GM15510 (cell line): ENCODE results near the gene MYOCOS.

Experiments
- POLR2A ChIP-seq: IDR thresholded peaks from 3 replicates; pipeline ENCODE4 v1.6.1; 2011; ENCODE audit warnings: borderline replicate concordance; ENCODE audit not compliant: insufficient read length; ENCODE audit errors: extremely low read depth

Gene MYOCOS

GRCh38 chr1:171652234-171652822 is 30.3 kb downstream of the MYOCOS start, which contains the start of gene MYOC:
Gene MYOC, minus strand, starts transcription at chr1:171652688. Its CDS starts 77 bp downstream, at chr1:171652611.
- no peak for TF ChIP-seq POLR2A

DNA sequence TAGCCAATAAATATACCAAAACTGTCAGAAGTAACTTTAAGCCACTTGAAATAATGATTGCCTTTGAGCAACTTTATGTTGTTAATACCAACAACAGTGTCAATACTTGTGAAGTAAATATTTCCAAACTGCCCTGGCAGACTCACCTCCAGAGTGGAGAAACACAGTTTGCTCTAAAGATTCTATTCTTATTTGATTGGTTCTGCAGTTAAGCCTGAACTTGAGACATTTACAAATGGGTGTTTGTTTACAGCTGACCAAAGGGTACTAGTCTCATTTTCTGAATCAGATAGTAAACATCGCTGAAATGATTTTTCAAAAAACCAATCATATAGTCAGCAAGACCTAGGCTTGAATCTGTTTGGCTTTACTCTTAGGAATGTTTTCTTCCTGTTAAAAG is 31.8 kb downstream of the MYOCOS start:
- TF ChIP-seq POLR2A = no peak

GRCh38 chr1:171654201-171654941 is 32.3 kb downstream of the MYOCOS start:
- TF ChIP-seq POLR2A = no peak

- no peak for TF ChIP-seq POLR2A
These were observed 33.1 kb downstream of the MYOCOS start for GRCh38 chr1:171654942-171655745.

- TF ChIP-seq POLR2A = no peak
These were observed 33.7 kb downstream of the MYOCOS start for GRCh38 chr1:171655746-171656116.

DNA sequence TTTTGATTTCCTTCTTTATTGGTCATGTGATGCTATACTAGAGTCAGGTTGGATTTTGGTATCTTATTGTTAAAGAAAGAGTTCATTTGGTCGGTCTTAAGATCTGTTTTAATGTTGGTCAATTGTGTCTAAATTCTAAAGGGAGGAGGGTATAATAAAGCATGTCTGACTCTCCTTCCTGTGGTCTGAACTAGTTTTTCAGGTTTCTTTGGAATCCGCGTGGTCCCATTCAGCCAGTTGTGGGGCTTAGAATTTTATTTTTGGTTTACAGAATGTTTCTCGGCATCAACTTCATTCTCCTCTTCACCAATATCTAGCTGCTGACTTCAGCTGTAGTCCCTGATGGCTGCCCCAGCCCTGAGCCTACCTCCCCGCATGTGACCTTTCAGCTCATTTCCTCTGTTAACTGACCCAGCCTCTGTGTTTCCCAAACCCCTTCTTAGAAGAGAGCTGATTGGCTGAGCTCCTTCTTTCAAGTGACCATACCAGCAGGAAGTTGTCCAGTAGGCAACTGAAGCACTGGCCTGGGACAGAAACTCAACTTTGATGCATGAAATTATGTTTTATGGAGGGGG is 39.1 kb downstream of the MYOCOS start:
- no peak for TF ChIP-seq POLR2A

GRCh38 chr1:171663036-171663853 is 41.2 kb downstream of the MYOCOS start:
- TF ChIP-seq POLR2A = no peak

- no peak for TF ChIP-seq POLR2A
These were observed 42.0 kb downstream of the MYOCOS start for GRCh38 chr1:171663854-171664575.

DNA sequence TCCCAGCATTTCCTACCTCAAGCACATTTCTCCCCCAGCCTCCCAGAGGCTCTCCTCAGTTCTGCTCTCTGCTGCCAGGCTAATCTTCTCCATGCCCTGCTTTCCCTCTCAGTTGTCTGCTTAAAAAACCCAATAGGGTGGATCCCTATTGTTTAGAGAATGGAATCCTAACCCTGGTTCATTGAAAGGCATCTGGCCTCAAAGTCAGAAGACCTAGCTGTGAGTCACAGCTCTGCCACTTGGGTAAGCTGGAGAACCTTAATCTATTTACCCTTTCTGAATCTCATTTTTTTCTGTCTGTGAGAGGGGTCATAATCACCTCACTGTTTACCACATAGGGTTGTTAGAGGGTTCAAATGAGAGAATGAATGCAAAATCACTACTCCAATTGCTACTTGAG is 42.9 kb downstream of the MYOCOS start:
- no peak for TF ChIP-seq POLR2A

DNA sequence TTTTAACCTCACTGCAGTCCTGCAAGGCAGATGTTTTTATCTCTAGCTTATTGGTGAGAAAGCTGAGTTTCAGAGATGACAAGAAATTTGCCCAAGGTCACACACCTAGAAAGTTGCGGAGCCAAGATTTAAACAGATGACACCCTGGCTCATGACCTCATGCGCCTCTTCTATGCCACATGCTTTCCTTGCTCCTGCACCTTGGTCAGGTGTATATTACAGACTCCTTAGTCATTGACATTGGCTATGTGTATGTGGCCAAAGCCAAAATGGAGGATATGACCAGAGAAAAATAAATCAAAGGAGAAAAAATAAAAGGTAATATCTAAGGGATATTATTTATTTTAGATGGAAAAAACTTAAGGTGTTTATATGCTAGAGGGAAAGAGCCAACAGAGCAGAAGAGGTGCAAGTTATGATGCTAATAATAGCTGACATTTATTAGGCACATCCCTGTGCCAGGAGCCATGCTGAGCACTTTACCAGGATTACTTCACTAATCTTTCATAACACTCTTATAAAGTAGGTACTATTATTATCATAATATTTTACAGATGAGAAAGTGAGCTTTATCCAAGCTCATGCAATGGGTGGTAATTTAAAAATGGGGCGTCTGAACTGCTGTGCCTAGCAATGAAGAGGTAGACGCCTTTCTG is 44.2 kb downstream of the MYOCOS start:
- TF ChIP-seq POLR2A = no peak

DNA sequence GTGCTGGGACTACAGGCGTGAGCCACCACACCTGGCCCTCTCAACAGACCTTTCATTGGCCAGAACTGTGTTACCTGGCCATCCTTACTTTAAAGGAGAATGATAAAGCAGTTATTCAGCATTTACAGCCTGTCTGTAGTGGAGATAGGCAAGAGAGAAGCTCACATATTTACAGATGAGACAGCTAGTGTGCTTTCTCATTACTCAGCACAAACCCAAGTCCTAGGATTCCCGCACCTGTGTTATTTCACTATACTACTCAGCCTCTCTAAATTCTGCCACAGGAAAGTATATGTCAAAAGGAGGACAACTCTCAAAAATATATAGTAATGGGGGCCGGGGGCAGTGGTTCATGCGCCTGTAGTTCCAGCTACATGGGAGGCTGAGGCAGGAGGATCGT is 46.3 kb downstream of the MYOCOS start:
- TF ChIP-seq POLR2A = no peak

GRCh38 chr1:171670739-171671138 is 48.7 kb downstream of the MYOCOS start:
- TF ChIP-seq POLR2A = no peak

DNA sequence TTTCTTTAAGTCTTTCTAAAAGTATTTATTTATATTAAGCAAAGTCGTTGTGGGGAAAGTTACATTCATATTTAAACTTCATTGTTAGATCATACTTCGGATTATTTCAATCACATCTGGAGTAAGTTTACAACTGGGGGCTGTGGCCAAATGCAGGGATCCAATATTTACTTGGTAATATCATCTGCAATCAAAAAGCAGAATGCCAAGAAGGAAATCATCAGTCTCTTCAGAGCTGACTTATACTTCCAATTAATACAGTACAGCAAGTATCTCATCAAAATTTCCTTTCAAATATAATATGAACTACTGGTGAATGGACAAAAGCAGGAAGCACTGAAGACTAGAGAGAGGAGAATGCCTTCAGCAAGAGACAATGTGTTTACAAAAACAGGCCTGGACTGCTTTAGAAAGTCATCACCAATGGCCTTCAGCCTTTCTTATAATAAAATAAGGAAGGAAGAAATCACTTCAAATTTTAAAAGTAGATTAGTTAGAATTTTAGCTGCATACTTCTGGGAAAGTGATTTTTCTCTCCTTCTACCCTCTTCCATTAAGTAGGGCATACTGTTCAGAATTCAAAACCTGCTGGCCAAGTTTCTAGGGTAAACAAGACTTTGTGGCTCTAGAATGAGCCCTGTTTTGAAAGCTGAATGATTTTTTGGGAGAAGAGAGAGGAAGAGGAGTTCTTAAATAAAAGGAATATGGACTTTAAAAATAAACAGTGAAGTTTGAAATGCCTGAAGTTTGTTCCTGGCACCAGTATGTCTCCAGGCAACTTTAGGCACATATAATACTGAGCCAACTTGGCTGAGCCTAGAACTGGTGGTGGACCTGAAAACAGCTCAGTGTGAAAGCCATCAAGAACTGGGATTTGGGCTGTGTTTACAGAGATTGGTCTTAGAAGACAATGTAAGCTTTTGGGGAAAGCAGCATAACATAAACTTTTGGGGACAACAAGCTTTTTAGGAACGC is 52.7 kb downstream of the MYOCOS start:
- no peak for TF ChIP-seq POLR2A
